Gastrocnemius medialis (tissue), 4 donors: ENCODE data around the gene ARMC3. TPM values are rescaled to one million over a fixed set of nuclear protein-coding genes. Genes with fewer than 3 reads are reported as not detected.
A peak's percentile ranks its signal among the peaks of the same experiment; 100 is the strongest.

ENCODE experiments used
- ATAC-seq, 2 donors: fragments of 150-250 bp; one replicate each; pipeline ENCODE4 v1.9.1; 2016
- DNase-seq, 2 donors: peaks; one replicate each; pipeline ENCODE4 v3.0.0-alpha.2; 2019
- H3K27ac ChIP-seq, 4 donors: fragments of 200-600 bp; sonication (generic); 1 replicate in 1 of 4; 2 replicates in 3 of 4; pipeline ENCODE4 v1.5.1; 2016 to 2018; ENCODE audit warnings: mild to moderate bottlenecking in 2 of 4, moderate library complexity in 1 of 4
- H3K27me3 ChIP-seq, 3 donors: fragments of 200-600 bp; sonication (generic) in 2 of 3; 1 replicate in 1 of 3; 2 replicates in 2 of 3; pipeline versions ENCODE4 v1.5.1 to v1.6.0; 2016 to 2019; ENCODE audit warnings: mild to moderate bottlenecking in 1 of 3, moderate library complexity in 1 of 3
- H3K36me3 ChIP-seq, 2 donors: fragments of 200-600 bp; sonication (generic) in 1 of 2; one replicate each; pipeline ENCODE4 v1.5.1; 2017 to 2018
- H3K4me1 ChIP-seq, 2 donors: fragments of 200-600 bp; sonication (generic) in 1 of 2; one replicate each; pipeline ENCODE4 v1.5.1; 2016 to 2017; ENCODE audit warnings: mild to moderate bottlenecking in 2 of 2
- H3K4me3 ChIP-seq, 4 donors: fragments of 200-600 bp; sonication (generic) in 3 of 4; 1 replicate in 1 of 4; 2 replicates in 3 of 4; pipeline ENCODE4 v1.5.1; 2016 to 2019; ENCODE audit warnings: mild to moderate bottlenecking in 2 of 4
- H3K9me3 ChIP-seq, 3 donors: fragments of 200-600 bp; sonication (generic) in 2 of 3; 1 replicate in 1 of 3; 2 replicates in 2 of 3; pipeline ENCODE4 v1.5.1; 2016 to 2019
- POLR2A ChIP-seq, 2 donors: fragments of 450-650 bp; IDR thresholded peaks; one replicate each; pipeline ENCODE4 v1.6.1; 2017; ENCODE audit warnings: antibody characterized with exemption in 2 of 2, mild to moderate bottlenecking in 2 of 2, moderate library complexity in 2 of 2
- in situ Hi-C, 4 donors: fragments of 200-750 bp; cut with MboI; loops; one replicate each; pipeline versions ENCODE4 v1.15.0 to v1.8.0; 2017; ENCODE audit warnings: low sequenced_read_pairs in 4 of 4
- intact Hi-C: fragments of 100-400 bp; cut with DNase I; formaldehyde crosslinking; loops from one replicate; pipeline ENCODE4 v1.15.1; 2023; ENCODE audit warnings: low total_unique reads
- total RNA-seq, 4 donors: library from RNA; depleted of rRNA; stranded (reverse); fragments of >200 nt; gene quantifications; one replicate each; pipeline versions ENCODE4 v1.1.0 to v1.2.3, GENCODE V29; 2016
- TF ChIP-seq, protein P1 (sequence below), 5 experiments: fragments of 450-650 bp in 3 of 5; fragments of 200-600 bp in 2 of 5; sonication (generic) in 2 of 5; IDR thresholded peaks in 4 of 5; conservative IDR thresholded peaks in 1 of 5; 1 replicate in 4 of 5; 2 replicates in 1 of 5; pipeline ENCODE4 v1.5.1; 2016 to 2019; ENCODE audit warnings: antibody characterized with exemption in 5 of 5, mild to moderate bottlenecking in 3 of 5, moderate library complexity in 3 of 5

The ARMC3 gene
- total RNA-seq, 4 donors from 2014 or later = not detected

DNA sequence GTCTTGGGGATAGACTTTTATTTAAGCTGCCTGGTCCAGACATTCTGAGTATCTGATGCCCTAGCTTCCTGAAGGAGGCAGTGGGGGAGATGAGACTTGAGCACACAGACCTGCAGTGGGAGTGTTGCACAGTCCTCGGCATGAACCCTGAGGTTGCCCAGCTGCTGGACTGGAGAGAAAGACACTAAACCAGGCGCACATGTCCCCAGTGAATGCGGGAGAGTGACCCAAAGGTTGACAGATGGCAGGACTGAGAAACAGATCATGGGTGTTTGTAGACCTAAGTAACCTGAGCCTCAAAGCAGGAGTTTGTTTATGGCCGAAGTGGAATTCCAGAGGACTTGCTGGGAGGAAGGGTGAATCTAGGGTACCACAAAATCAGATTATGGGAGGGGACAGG, 151.8 kb downstream of the ARMC3 start:
- Histone ChIP-seq H3K36me3 (no peaks in the 10 kb centered on the region), H3K4me1 (peaks cover 5 to 16% of the 10 kb centered on the region in 2 donors), H3K4me3 (no peak overlapping the region), H3K27ac (no peak overlapping the region), H3K27me3 (peaks cover 0 to 6% (median 0%) of the 10 kb centered on the region in 3 donors), H3K9me3 (no peaks in the 10 kb centered on the region)
- ATAC-seq (peak in 1 of 2 donors; percentile 89), DNase-seq (no peak)
- intact Hi-C loops (no loop called here), in situ Hi-C loops (no loop called here)
- TF ChIP-seq, protein P1, sequence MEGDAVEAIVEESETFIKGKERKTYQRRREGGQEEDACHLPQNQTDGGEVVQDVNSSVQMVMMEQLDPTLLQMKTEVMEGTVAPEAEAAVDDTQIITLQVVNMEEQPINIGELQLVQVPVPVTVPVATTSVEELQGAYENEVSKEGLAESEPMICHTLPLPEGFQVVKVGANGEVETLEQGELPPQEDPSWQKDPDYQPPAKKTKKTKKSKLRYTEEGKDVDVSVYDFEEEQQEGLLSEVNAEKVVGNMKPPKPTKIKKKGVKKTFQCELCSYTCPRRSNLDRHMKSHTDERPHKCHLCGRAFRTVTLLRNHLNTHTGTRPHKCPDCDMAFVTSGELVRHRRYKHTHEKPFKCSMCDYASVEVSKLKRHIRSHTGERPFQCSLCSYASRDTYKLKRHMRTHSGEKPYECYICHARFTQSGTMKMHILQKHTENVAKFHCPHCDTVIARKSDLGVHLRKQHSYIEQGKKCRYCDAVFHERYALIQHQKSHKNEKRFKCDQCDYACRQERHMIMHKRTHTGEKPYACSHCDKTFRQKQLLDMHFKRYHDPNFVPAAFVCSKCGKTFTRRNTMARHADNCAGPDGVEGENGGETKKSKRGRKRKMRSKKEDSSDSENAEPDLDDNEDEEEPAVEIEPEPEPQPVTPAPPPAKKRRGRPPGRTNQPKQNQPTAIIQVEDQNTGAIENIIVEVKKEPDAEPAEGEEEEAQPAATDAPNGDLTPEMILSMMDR (IDR thresholded peaks at IDR 0.05 in 4 of 5, conservative IDR thresholded peaks at IDR 0.05 in 1 of 5) = no peak
- no peak for TF ChIP-seq POLR2A (IDR thresholded peaks at IDR 0.05)

DNA sequence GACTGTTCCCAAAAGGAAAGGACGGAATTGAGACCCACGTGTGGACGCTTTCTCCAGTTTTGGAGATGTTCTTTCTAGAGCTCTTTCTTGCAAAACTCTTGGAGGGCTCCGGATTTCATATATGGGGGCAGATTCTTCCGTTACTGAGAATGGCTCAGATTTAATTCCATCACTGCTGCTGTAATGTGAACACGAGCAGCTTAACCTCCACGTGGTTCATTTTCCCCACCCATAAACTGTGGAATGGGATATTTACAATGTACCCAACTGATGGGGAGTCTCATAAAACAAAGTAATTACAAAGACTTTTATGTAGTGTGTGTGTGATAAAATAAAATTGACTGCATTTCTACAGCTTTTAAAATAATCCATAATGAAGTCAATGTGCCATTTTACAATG, 152.4 kb downstream of the ARMC3 start:
- no peak for DNase-seq
- no peak overlapping the region for H3K4me3 ChIP-seq
- no peak for ATAC-seq
- intact Hi-C loops = no loop called here
- H3K36me3 ChIP-seq = no peaks in the 10 kb centered on the region
- H3K27ac ChIP-seq = no peak overlapping the region
- peaks cover 5 to 16% of the 10 kb centered on the region in 2 donors for H3K4me1 ChIP-seq
- peaks cover 0 to 6% (median 0%) of the 10 kb centered on the region in 3 donors for H3K27me3 ChIP-seq
- in situ Hi-C loops = no loop called here
- no peaks in the 10 kb centered on the region for H3K9me3 ChIP-seq
- TF ChIP-seq POLR2A (IDR thresholded peaks at IDR 0.05) = no peak
- TF ChIP-seq, protein P1 (IDR thresholded peaks at IDR 0.05 in 4 of 5, conservative IDR thresholded peaks at IDR 0.05 in 1 of 5) = no peak

DNA sequence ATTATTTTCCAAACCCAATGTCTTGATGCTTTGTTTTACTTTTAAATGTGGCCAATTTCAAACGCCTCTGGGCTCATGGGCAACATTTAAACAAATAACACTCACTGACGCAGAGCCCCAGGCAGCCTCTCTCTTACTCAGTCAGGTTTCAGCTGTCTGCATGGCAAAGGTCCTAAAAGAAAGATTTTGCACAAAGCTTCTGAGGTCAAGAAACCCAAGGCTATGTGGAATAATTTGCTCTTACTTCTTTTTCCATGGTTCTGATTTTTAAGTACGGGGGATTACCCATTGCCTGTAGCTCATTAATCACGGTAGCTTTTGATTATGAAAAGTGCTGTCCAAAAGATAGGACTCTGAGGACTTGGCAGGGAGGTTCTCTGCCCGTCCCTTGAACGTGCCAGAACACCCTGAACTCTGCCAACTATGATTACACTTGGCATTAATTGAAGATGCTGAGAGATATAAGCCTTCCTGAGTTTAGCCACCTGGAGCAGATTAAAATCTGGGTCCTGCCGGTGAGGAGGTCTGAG, 153.4 kb downstream of the ARMC3 start:
- Histone ChIP-seq H3K9me3 (no peaks in the 10 kb centered on the region), H3K27me3 (peaks cover 0 to 6% (median 0%) of the 10 kb centered on the region in 3 donors), H3K4me1 (peaks cover 5 to 16% of the 10 kb centered on the region in 2 donors), H3K4me3 (no peak overlapping the region), H3K27ac (no peak overlapping the region), H3K36me3 (no peaks in the 10 kb centered on the region)
- DNase-seq (no peak), ATAC-seq (no peak)
- in situ Hi-C loops (no loop called here), intact Hi-C loops (no loop called here)
- TF ChIP-seq POLR2A (IDR thresholded peaks at IDR 0.05) = no peak
- TF ChIP-seq, protein P1 (IDR thresholded peaks at IDR 0.05 in 4 of 5, conservative IDR thresholded peaks at IDR 0.05 in 1 of 5) = no peak

DNA sequence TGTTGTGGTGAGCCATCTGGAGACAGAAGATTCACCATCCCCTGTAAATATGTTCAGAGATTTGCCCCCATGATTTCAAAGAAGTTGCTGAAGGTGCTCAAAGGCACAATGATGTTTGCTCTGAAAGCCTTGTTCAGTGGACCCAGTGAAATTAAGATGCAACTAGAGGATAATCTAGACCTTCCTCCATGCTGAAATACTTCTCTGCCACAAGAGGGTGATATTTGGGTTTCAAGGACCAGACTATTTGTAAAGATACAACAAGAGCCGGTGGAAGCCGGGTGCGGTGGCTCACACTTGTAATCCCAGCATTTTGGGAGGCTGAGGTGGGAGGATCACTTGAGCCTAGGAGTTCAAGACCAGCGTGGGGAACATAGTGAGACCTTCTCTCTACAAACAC, 154.0 kb downstream of the ARMC3 start:
- in situ Hi-C loops (no loop called here), intact Hi-C loops (no loop called here)
- no peak overlapping the region for H3K27ac ChIP-seq
- TF ChIP-seq, protein P1 (IDR thresholded peaks at IDR 0.05 in 4 of 5, conservative IDR thresholded peaks at IDR 0.05 in 1 of 5) = peak in 1 of 5 experiments; percentile 17
- no peak for TF ChIP-seq POLR2A (IDR thresholded peaks at IDR 0.05)
- H3K9me3 ChIP-seq = no peaks in the 10 kb centered on the region
- no peak for DNase-seq
- H3K4me3 ChIP-seq = no peak overlapping the region
- H3K4me1 ChIP-seq = peaks cover 5 to 16% of the 10 kb centered on the region in 2 donors
- H3K36me3 ChIP-seq = no peaks in the 10 kb centered on the region
- peaks cover 0 to 3% (median 0%) of the 10 kb centered on the region in 3 donors for H3K27me3 ChIP-seq
- no peak for ATAC-seq

Other genes starting within 250 kb of the ARMC3 start
- gene PIP4K2A, start 213.5 kb upstream of the ARMC3 start, total RNA-seq = 1 to 10 TPM; 3.9 to 7.5 (median 4.7) TPM
- 10 to 100 TPM; 24.3 to 43.5 (median 29.4) TPM for gene MSRB2, start 167.5 kb downstream of the ARMC3 start, total RNA-seq